Stimulated activated CD4-positive, alpha-beta T cell treated with anti-CD3 and anti-CD28 coated beads, TNF-alpha, amount 100 ng/mL, for 48 hours (primary cell): ENCODE measurements around the gene CNOT6.

ENCODE experiments used
- DNase-seq, 3 donors: peaks; one replicate each; pipeline ENCODE4 v3.0.0-alpha.2; 2020; ENCODE audit warnings: low read depth in 3 of 3

The CNOT6 gene

DNA sequence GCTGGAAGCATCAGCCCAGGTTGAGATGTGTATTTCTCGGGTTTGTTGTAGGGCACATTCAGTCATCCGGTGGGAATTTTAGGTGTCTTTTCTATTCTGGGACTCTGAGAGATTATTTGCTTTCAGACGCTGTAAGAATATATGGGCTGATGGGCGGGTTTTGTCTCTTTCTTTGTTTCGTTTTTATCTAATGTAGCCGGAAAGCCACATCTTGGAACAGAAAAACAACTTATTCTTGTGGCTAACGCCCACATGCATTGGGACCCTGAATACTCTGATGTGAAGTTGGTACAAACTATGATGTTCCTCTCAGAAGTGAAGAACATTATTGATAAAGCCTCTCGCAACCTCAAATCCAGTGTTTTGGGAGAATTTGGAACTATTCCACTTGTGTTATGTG is 74.7 kb downstream of the CNOT6 start:
- DNase-seq = no peak

DNA sequence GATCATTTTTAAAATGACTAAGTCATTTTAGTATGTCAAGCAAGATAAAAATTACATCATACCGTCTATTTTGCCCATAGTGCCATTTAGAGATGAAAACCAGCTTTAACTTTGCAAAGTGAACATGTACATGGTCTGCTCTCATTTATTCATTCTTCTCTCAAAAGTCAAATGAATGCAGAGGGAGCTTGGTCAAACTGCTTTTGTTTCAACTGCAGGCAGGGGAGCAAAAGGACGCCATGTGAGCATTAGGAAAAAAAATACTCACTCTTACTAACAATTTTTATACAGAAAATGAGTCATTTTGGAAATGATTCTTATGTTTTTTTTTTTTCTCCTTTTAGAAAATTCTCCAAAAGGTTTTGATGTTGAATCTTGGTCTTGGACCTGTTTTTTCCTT is 81.4 kb downstream of the CNOT6 start:
- no peak for DNase-seq

DNA sequence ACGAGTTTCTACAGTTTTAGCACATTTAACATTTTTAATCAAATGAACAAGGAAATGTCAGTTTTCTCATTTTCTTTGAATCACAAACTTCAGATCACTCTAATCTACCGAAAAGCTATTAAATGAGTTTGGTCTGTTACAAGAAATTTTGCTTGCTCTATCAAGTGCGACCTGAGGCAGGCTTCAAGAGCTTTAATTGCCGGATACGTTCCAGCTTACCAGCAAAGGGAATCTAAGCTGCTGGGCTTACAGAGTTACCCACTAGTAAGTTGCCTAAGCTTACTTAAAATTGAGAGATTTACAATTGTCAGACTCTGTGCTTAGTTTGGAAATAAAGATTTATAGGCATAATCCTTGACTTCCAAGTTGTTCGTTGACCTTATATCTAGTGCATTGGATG is 86.5 kb downstream of the CNOT6 start:
- no peak for DNase-seq

DNA sequence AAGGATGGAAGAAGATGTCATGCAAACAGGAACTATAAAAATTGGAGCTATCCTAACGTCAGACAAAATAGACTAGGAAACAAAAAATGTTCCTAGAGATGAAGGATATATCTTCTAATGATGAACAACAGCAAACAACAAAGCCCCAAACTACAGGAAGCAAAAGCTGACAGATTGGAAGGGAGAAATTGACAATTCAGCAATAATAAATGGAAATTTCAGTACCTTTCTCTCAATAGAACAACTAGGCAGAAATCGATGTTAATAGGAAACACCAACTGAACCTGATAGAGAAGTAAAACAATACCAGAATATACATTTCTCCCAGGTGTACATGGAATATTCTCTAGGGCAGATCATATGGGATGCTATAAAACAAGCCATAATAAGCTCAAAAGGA is 89.6 kb downstream of the CNOT6 start:
- DNase-seq = no peak

DNA sequence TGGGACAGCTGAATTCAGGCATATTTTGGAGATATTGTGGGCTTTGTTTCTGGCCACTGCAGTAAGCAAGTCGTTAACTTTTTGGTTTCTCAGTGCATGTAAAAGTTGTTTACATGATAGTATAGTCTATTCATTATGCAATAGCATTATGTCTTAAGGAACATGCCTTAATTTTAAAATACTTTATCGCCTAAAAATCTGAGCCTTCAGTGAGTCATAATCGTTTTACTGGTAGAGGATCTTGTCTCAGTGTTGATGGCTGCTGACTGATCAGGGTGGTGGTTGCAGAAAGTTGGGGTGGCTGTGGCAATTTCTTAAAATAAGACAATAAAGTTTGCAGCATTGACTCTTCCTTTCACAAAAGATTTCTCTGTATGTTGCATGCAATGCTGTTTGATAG is 92.0 kb downstream of the CNOT6 start:
- no peak for DNase-seq

DNA sequence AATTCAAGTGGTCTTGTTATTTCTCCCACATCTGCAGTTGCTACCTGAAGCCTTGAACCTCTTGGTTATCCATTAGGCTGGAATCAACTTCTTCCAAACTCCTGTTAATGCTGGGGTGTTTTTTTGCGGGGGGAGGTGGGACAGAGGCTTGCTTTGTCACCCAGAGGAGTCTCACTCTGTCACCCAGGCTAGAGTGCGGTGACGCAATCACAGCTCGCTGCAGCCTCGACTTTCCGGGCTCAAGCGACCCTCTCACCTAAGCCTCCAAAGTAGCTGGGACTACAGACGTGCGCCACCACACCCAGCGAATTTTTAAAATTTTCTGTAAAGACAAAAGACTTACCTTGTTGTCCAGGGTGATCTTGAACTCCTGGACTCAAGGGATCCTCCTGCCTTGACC is 92.7 kb downstream of the CNOT6 start:
- no peak for DNase-seq

DNA sequence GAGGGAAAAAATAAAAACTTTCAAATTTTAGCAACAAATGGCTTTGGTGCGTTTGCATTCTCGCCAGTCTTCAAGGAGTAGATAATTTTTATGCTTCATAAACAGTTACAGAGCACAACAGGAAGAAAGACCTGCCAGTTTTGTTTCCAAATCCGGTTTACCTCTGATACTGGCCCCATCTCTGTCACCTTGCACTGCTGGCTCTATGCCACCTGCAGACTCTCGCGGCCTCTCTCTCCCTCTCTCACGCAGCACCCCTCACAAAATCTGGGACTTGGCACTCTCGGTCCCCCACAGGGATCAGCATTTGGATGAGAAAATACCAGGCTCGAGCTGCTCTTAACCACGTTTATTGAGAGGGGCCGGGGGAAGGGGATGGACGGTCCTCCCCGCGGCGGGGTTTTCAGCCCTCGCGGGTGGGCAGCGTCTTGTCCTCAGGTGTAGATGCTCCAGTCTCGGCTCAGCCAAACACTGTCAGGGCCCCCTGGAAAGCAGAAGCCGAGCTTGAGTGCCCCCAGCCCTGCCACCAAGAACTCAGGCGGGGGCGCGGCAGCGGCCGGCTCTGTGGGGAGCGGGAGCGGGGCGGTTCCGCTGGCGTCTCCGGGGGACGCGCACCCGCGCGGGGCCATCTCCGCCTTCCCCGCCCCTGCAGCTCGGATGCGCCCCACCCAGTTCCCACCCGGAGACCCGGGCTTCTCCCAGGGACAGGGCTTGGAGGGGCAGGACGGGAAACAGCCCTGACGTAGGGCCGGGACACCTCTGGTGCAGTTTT is 95.8 kb downstream of the CNOT6 start:
- DNase-seq = no peak

DNA sequence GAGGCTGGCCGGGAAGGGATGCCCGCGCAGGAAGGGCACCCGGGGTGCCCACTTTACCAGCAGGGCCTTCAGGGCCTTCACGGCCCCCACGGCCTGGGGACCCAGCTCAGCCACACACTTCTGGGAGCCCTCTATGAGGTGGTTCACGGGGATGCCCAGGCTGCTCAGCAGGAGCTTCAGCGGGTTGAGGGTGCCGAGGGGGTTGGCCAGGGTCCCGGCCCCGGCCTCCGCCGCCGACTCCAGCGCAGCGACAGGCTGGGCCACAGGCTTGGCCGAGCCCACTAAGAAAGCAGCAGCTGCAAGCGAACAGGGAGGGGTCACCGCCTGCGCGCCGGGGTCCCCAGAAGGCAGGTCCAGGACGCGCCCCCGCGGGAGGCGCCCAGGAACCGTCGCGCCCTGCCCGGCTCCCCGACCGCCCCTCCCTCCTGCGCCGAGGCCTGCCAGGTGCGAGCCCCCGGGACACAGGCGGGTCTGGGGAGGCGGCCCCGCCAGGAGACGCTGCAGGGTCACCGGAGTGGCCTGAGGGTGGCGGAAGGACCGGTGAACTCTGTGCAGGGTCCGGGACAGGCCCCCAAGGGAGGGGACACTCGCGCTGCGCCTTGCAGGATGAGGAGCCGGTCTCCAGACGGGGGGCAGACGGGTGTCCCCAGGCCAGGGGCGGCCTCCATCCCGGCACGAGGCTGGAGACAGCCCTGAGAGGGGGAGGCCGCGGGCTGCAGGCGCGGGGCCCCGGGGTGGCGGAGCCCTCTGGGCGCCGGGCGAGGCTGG is 96.5 kb downstream of the CNOT6 start:
- no peak for DNase-seq

DNA sequence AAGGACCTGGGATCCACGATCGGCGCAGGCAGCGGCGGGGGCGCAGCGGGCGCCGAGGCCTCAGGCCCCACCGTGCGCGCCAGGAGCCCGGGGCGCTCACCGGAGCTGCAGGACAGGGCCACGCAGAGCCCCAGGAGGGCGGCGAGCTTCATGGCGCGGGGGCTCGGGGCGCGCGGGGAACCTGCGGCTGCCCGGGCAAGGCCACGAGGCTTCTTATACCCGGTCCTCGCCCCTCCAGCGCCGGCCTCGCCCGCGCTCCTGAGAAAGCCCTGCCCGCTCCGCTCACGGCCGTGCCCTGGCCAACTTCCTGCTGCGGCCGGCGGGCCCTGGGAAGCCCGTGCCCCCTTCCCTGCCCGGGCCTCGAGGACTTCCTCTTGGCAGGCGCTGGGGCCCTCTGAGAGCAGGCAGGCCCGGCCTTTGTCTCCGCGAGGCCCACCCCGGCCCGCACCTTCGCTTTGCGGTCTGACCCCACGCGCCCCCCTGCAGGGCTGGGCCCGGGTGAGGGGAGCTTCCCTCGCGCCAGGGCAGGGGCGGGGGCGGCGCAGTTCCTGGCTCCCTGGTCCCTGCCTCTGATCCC is 97.2 kb downstream of the CNOT6 start, which contains the start of gene SCGB3A1:
SCGB3A1 (minus strand) TSS at position 189 of the 577 bp plus-strand sequence; CDS start at position 152, 37 bp downstream.
- DNase-seq = no peak

DNA sequence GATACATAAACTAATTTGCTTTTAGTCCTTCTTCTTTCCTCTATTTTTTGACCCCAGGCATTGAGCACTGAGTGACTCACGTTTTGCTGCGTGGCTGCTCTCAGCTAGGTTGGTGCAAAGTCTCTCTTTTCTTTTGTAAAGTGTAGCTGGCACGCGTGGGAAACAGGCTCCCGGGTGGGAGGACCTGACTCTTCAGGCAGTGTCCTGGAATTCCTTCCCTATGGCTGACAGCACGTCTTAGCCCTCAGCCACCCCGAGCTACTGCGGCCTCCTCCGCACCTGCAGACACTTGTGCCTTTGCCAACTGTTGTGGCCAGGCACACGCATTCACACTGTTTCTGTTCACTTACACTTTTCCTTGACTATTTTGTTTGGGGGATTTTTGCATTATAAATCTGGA is 98.0 kb downstream of the CNOT6 start:
- DNase-seq = no peak

DNA sequence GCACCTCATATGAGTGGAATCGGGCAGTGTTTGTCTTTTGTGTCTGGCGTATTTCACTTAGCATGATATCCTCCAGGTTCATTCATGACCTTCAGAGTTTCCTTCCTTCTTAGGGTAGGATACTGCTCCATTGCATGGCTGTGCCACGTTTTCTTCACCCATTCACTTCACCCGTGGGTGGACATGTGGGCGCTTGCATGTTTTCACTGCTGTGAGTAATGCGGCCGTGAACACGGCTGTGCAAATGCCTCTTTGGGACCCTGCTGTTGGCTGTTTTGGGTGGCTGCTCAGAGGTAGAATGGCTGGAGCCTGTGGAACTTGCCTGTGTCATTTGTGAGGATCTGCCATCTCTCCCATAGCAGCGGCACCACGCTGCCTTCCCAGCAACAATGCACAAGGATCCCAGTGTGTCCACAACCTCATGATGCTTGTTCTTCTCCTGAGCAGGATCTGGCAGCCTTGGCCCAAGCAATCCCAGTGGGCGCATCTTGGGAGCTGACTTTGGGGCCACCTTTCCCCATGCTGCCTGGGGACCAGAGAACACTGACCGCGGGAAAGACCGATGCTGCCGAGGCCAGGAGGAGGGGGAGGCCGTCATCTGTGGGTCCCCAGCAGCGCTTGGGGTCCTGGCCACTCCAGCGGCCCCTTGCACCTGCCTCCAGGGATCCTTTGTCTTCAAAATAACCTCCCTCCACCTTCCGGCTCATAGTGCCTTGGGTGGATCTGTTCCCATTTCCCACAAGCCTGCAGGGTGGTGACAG is 99.4 kb downstream of the CNOT6 start:
- DNase-seq = no peak

DNA sequence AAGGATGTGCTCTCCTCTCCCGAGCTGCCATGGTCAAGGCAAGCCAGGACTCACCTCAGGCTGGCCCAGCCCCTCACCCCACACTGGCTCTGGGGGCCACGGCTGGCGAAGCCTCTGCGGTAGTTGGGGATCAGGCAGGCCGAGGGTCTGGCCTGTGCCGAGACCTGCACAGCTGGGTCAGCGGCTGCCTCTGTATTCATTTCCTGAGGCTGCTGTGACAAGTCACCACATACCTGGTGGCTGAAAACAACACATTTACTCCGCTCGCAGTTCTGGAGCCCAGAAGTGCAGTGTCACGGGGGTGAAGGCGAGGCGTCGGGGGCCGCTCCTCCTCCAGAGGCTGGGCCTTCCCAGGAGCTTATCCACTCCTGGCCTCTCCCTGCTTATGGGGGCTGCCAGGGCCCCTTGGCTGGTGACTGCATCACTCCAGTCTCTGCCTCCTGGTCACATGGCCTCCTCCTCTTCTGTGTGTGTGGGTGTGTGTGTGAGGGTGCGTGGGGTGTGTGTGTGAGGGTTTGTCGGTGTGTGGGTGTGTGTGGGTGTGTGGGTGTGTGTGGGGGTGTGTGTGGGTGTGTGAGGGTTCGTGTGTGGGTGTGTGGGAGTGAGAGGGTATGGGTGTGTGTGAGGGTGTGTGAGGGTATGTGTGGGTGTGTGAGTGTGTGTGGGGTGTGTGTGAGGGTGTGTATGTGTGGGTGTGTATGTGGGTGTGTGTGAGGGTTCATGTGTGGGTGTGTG is 100.3 kb downstream of the CNOT6 start:
- DNase-seq = no peak

DNA sequence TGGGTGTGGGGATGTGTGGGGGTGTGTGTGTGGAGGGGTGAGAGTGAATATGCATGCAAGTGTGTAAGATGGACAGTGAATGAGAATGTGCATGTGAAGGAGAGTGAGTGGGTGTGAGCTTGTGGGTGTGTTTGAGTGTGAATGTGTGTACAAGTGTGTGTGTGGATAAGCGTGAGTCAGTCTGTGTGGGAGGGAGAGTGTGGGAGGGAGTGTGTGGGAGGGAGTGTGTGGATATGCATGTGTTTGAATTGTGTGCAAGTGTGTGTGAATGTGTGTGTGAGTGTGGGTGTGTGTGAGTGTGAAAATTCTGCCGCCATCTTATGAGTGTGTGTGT is 100.8 kb downstream of the CNOT6 start:
- no peak for DNase-seq

DNA sequence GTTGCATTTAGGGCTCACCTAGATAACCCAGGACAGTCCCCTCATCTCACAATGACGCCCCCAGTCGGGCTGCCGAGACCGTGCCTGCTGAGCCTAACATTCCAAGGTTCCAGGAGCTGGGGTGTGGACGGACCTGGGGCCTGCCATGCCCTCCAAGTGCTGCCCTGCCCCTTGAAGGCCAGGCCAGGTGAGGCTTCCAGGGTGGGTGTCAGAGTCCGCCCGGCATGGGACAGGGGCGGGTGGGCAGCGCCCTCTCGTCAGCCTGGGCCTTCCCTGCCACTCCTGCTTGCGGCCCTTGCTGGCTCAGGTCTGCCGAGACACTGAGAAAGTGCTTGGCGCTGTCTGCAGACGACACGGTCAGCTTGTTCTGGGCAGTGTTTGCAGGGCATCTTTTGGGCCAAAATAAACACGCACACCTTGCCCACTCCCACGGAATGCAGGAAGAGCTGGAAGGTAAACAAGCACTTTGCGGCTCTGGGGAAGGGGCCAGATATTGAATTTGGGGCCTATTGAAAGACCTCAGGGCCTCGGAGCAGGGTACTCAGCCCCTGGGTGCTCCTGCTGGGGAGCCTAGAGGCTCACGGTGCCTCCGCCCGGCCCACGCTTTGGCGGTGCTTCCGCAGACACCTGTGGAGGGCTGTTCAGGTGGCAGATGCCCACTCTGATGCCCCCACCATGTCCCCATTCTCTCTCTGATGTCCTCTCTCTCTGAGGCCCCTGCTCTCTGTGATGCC is 101.4 kb downstream of the CNOT6 start:
- DNase-seq = no peak

DNA sequence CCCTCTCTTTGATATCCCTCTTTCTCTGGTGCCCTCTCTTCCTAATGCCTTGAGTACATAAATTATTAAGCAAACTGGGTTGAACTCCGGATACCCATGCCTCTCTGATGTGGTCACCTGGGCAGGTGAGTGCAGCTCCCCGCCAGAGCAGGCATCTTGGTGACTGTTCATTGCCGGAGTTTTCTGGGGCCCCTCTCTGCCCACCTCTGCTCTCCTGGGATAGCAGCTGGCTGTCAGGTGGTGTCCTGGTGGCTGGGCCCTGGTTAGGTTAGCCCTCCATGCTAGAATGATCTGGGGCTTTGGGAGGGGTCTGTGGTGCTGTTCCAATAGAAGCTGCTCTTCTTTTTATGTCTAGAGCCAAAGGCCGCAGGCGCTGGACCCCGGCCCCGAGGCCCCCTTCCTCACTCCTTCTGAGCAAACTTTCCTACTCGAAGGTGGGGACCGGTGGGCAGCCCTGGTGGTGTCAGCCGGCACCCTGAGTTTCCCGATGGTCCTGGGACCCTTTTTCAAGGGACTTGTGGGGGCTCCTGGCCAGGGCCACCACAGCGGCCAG is 102.0 kb downstream of the CNOT6 start:
- DNase-seq = no peak

DNA sequence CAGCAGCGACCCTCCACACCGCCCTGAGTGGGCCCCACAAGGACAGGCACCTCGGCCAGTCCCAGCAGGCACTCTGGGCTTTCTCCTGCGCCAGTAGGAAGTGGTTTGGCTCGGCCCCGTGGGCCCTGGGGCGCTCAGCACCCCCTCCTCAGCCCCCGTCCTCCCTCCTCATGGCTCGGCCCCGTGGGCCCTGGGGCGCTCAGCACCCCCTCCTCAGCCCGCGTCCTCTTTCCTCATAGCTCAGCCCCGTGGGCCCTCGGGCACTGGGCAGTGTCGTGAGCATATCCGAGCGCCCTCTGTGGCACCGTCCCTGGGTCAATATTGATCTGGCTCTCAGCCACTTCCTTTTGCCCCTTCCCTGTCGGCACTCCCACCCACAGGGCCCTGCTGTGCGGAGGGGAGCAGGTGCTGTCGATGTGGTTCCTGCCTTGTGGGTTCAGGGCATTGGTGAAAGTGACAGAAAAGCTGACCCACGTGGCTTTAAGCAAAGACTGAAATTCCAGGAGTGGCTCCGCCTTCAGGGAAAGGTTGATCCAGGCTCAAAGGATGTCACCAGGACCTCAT is 102.6 kb downstream of the CNOT6 start:
- no peak for DNase-seq

DNA sequence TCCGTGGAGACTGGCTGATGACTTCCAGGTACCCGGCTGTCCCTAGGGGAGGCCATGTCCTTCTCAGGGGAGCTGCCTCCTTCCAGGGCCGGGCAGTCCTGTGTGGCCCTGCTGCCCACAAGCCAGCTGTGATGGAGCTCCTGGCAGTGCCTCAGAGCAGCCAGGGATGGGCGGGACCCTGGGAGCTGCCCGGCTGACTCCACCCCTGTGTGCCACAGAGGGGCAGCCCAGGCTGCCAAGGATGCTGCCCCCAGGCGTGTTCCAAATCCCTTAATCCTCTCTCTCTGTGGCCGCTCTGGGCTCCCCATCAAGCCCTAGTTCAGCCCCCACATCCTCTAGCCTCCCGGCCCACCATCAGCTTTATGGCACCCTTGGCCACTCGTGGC is 104.1 kb downstream of the CNOT6 start:
- DNase-seq = no peak

DNA sequence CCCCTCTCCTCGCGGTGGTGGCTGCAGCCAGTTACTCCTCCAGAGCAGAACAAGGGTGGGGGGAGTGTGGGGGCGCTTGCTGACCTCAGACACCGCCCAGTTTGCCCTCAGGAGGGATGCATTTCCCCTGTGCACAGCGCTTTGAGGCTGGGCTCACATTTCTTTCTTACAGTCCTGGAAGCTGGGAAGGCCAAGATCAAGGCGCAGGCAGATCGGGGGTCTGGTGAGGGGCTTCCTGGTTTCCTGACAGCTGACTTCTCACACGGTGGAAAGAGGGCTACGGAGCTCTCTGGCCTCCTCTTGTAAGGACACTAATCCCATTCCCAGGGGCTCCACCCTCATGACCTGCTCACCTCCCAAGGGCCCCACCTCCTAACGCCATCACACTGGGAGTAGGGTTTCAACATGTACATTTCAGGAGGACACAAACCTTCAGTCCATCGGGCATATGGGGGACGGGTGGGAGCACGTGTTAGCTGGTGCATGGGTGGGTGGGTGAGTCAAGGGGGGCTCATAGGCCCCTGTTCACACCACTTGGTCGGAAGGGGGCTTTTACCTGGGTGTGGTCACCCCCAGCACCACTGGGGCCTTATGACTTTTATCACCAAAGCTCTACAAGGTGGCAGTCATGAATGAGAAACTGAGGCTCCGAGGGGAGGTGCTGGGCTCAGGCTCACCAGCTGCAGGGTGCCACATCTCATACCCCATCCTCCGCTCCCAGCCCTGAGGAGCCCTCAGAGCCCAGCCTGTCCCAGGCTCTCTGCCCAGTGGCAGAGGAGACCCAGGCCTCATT is 104.8 kb downstream of the CNOT6 start:
- no peak for DNase-seq

DNA sequence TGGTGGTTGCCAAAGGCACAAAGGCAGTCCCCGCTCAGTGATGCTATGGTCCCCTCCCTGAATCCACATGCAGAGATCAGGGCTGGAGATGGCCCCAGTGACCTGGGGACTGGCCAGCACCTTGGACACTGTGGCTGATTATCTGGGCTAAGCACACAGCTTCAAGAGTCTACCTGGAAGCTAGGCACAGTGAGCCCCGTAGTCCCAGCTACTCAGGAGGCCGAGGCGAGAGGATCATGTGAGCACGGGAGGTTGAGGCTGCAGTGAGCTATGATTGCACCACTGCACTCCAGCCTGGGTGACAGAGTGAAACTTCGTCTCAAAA is 105.4 kb downstream of the CNOT6 start:
- DNase-seq = no peak
